Measurements from ENCODE around the gene GTF2IRD1.
"Not testable (repeated sequence)": the region's sequence is repeated elsewhere in the genome, so short reads cannot be mapped to it uniquely, and the experiment has no call there.

The GTF2IRD1 gene

DNA sequence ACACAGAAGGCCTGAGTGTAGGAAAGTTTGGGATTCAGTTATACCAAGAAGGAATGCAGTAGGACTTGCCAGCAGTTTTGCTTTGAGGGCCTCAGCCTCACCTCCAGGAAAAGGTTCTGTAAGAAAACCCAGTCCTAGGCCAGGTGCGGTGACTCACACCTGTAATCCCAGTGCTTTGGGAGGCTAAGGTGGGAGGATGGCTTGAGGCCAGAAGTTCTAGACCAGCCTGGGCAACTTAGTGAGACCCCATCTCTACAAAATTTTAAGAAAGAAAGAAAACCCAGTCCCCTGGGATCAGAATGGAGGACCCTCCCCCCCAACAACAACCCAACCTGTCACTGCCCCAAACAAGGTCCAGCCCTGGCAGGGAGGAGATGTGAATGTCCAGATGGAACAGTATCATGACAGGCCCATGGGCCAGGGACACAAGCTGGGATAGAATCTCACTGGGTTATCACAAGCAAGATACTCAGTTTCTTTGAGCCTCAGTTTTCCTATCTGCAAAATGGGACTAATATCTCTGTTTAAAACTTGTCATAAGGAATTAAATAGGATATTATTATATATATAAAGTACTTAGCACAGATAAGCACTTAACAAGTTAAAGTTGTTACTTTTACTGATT lies 68.7 kb downstream of the GTF2IRD1 start:
- peaks cover 0 to 2% of the 10 kb centered on the region in 2 donors for H3K9me3 ChIP-seq (ENCODE audit: control insufficient read depth in 2 of 2, low read length in 2 of 2)
- peaks cover 12 to 20% of the 10 kb centered on the region in 2 donors for H3K4me1 ChIP-seq (ENCODE audit: control insufficient read depth in 2 of 2, insufficient read depth in 2 of 2, low read length in 2 of 2)
- no peak overlapping the region for H3K9ac ChIP-seq (ENCODE audit: low read depth in 1 of 2, low read length in 2 of 2)
- H3K36me3 ChIP-seq (ENCODE audit: control insufficient read depth in 2 of 2, insufficient read depth in 2 of 2, low read length in 2 of 2): peaks cover 11 to 15% of the 10 kb centered on the region in 2 donors
- H3K27ac ChIP-seq (ENCODE audit: low read depth in 2 of 2, low read length in 2 of 2): no peak overlapping the region
- H3K27me3 ChIP-seq (ENCODE audit: control insufficient read depth in 2 of 2, insufficient read depth in 2 of 2, low read length in 2 of 2): no peaks in the 10 kb centered on the region
- no peak overlapping the region for H3K4me3 ChIP-seq (ENCODE audit: low read length in 2 of 2)

DNA sequence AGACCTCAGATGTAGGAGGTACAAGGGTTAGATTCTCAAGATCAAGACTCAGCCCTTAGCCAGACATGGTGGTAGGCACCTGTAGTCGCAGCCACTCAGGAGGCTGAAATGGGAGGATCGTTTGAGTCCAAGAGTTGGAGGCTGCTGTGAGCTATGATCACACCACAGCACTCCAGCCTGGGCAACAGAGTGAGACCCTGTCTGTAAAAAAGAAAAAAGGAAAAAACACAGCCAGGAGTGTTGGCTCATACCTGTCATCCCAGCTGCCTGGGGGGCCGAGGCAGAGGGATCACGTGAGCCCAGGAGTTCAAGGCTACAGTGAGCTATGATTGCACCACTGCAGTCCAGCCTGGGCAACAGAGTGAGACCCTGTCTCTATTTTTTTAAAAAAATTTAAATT lies 69.3 kb downstream of the GTF2IRD1 start:
- Histone ChIP-seq H3K4me1 (ENCODE audit: control insufficient read depth in 2 of 2, insufficient read depth in 2 of 2, low read length in 2 of 2) (peaks cover 15 to 24% of the 10 kb centered on the region in 2 donors), H3K9me3 (ENCODE audit: control insufficient read depth in 2 of 2, low read length in 2 of 2) (peaks cover 0 to 2% of the 10 kb centered on the region in 2 donors), H3K4me3 (ENCODE audit: low read length in 2 of 2) (no peak overlapping the region), H3K9ac (ENCODE audit: low read depth in 1 of 2, low read length in 2 of 2) (no peak overlapping the region), H3K27ac (ENCODE audit: low read depth in 2 of 2, low read length in 2 of 2) (no peak overlapping the region), H3K36me3 (ENCODE audit: control insufficient read depth in 2 of 2, insufficient read depth in 2 of 2, low read length in 2 of 2) (peaks cover 11 to 15% of the 10 kb centered on the region in 2 donors), H3K27me3 (ENCODE audit: control insufficient read depth in 2 of 2, insufficient read depth in 2 of 2, low read length in 2 of 2) (no peaks in the 10 kb centered on the region)

DNA sequence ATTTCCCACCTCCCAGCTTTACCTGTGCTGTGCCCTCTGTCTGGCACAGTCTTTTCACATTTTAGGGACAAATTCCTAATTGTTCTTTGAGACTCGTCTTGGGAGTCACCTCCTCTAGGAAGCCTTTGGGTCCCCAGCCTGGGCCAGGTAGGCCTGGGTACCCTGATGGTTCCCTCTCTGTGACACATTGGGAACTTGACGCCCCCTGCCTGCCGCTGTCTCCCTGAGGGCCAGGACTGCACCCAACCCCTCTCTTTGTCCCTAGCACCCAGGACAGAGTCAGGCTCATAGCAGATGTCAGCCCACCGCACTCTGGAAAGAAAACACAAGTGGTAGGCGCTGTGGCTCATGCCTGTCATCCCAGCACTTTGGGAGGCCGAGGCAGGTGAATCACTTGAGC lies 71.4 kb downstream of the GTF2IRD1 start:
- Histone ChIP-seq H3K9ac (ENCODE audit: low read depth in 1 of 2, low read length in 2 of 2) (no peak overlapping the region), H3K9me3 (ENCODE audit: control insufficient read depth in 2 of 2, low read length in 2 of 2) (peaks cover 0 to under 1% of the 10 kb centered on the region in 2 donors), H3K27me3 (ENCODE audit: control insufficient read depth in 2 of 2, insufficient read depth in 2 of 2, low read length in 2 of 2) (no peaks in the 10 kb centered on the region), H3K4me3 (ENCODE audit: low read length in 2 of 2) (no peak overlapping the region), H3K27ac (ENCODE audit: low read depth in 2 of 2, low read length in 2 of 2) (no peak overlapping the region), H3K36me3 (ENCODE audit: control insufficient read depth in 2 of 2, insufficient read depth in 2 of 2, low read length in 2 of 2) (peaks cover 3 to 12% of the 10 kb centered on the region in 2 donors), H3K4me1 (ENCODE audit: control insufficient read depth in 2 of 2, insufficient read depth in 2 of 2, low read length in 2 of 2) (peaks cover 18 to 29% of the 10 kb centered on the region in 2 donors)

DNA sequence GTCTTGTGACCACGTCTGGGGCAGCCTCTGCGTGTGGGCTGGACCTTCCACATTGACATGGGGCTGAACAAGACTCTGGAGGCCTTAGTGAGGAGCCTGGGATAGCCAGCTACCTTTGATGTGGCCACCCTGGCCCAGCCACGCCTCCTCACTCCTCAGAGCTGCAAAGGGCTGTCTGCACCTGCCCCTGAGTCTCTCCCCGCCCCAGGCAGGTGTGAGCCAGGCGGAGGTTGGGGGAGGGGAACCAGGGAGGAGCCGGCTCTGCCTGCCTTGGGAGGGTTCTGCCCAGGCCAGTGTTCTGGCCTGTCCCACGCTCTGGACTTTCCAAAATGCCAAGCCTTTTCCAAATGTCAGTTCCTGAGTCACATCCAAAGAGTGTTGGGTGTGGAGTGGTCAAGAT lies 72.2 kb downstream of the GTF2IRD1 start:
- Histone ChIP-seq H3K4me1 (ENCODE audit: control insufficient read depth in 2 of 2, insufficient read depth in 2 of 2, low read length in 2 of 2) (peaks cover 18 to 29% of the 10 kb centered on the region in 2 donors), H3K4me3 (ENCODE audit: low read length in 2 of 2) (no peak overlapping the region), H3K27me3 (ENCODE audit: control insufficient read depth in 2 of 2, insufficient read depth in 2 of 2, low read length in 2 of 2) (no peaks in the 10 kb centered on the region), H3K36me3 (ENCODE audit: control insufficient read depth in 2 of 2, insufficient read depth in 2 of 2, low read length in 2 of 2) (peaks cover 0 to 11% of the 10 kb centered on the region in 2 donors), H3K9me3 (ENCODE audit: control insufficient read depth in 2 of 2, low read length in 2 of 2) (no peaks in the 10 kb centered on the region), H3K9ac (ENCODE audit: low read depth in 1 of 2, low read length in 2 of 2) (peak overlapping the region; percentile 52 to 78), H3K27ac (ENCODE audit: low read depth in 2 of 2, low read length in 2 of 2) (peak overlapping the region; percentile 81 to 91)

DNA sequence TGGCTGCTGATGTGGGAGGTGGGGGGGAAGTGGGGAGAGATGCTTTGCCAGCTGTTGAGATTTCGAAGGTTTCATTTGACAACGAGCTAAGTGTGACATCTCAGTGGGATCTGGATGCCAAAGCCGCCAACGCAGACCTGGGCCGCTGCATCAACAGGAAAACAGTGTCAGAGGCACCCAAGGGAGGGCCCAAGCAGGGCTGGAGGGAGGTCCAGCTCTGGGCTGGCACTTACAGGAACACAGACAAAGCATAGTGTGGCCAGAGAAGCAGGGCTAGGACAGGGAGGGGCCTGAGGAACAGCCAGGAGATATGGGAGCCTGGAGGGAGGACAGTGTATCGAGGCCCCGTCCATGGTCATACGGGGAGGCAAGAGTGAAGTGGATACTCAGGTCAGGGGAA lies 73.1 kb downstream of the GTF2IRD1 start:
- peaks cover 0 to 2% of the 10 kb centered on the region in 2 donors for H3K36me3 ChIP-seq (ENCODE audit: control insufficient read depth in 2 of 2, insufficient read depth in 2 of 2, low read length in 2 of 2)
- no peak overlapping the region for H3K4me3 ChIP-seq (ENCODE audit: low read length in 2 of 2)
- peak overlapping the region; percentile 81 to 91 for H3K27ac ChIP-seq (ENCODE audit: low read depth in 2 of 2, low read length in 2 of 2)
- H3K27me3 ChIP-seq (ENCODE audit: control insufficient read depth in 2 of 2, insufficient read depth in 2 of 2, low read length in 2 of 2): no peaks in the 10 kb centered on the region
- peak overlapping the region in 1 of 2 donors; percentile 78 for H3K9ac ChIP-seq (ENCODE audit: low read depth in 1 of 2, low read length in 2 of 2)
- H3K9me3 ChIP-seq (ENCODE audit: control insufficient read depth in 2 of 2, low read length in 2 of 2): no peaks in the 10 kb centered on the region
- peaks cover 18 to 29% of the 10 kb centered on the region in 2 donors for H3K4me1 ChIP-seq (ENCODE audit: control insufficient read depth in 2 of 2, insufficient read depth in 2 of 2, low read length in 2 of 2)

DNA sequence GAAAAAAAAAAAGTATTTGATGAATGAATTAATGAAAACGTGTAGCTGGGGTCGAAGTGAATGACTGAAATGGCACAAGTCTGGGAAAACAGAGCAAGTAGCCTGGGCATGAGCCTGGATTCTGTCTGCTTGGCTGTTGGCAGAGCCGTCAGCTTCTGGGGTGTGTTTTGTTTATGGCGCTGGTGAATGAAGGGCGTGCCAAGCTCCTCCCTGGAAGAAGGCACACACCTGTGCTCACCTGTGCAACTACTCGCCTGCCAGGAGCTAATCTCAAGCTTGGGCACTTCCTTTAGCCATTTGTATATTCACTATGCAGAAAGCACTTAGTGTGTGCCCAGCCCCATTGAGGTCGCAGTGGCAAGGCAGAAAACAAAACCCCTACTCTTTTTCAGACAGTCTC lies 74.1 kb downstream of the GTF2IRD1 start:
- no peaks in the 10 kb centered on the region for H3K36me3 ChIP-seq (ENCODE audit: control insufficient read depth in 2 of 2, insufficient read depth in 2 of 2, low read length in 2 of 2)

DNA sequence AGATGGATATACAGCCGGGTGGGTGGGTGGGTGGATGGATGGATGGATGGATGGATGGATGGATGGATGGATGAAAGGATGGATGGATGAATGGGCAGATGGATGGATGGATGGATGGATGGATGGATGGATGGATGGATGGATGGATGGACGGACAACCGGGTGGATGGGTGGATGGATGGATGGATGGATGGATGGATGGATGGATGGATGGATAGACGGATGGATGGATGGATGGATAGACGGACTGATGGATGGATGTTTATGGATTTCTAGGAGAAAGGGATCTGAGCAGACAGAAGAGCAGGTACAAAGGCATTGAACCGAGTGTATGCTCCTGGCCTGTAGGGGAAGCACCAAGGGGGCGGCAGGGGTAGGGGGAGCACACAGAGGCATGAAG lies 75.1 kb downstream of the GTF2IRD1 start:
- H3K36me3 ChIP-seq (ENCODE audit: control insufficient read depth in 2 of 2, insufficient read depth in 2 of 2, low read length in 2 of 2); H3K9ac ChIP-seq (ENCODE audit: low read depth in 1 of 2, low read length in 2 of 2); H3K27ac ChIP-seq (ENCODE audit: low read depth in 2 of 2, low read length in 2 of 2); H3K9me3 ChIP-seq (ENCODE audit: control insufficient read depth in 2 of 2, low read length in 2 of 2); H3K4me3 ChIP-seq (ENCODE audit: low read length in 2 of 2); H3K27me3 ChIP-seq (ENCODE audit: control insufficient read depth in 2 of 2, insufficient read depth in 2 of 2, low read length in 2 of 2): not testable (repeated sequence)
- H3K4me1 ChIP-seq (ENCODE audit: control insufficient read depth in 2 of 2, insufficient read depth in 2 of 2, low read length in 2 of 2): peaks cover 18 to 29% of the 10 kb centered on the region in 2 donors

More for the DNA sequence above, 74.1 kb downstream of the GTF2IRD1 start:
- H3K9ac ChIP-seq (ENCODE audit: low read depth in 1 of 2, low read length in 2 of 2): peak overlapping the region; percentile 34 to 44
- no peaks in the 10 kb centered on the region for H3K9me3 ChIP-seq (ENCODE audit: control insufficient read depth in 2 of 2, low read length in 2 of 2)
- no peak overlapping the region for H3K4me3 ChIP-seq (ENCODE audit: low read length in 2 of 2)
- H3K27me3 ChIP-seq (ENCODE audit: control insufficient read depth in 2 of 2, insufficient read depth in 2 of 2, low read length in 2 of 2): no peaks in the 10 kb centered on the region
- peak overlapping the region; percentile 81 to 91 for H3K27ac ChIP-seq (ENCODE audit: low read depth in 2 of 2, low read length in 2 of 2)
- peaks cover 18 to 29% of the 10 kb centered on the region in 2 donors for H3K4me1 ChIP-seq (ENCODE audit: control insufficient read depth in 2 of 2, insufficient read depth in 2 of 2, low read length in 2 of 2)

DNA sequence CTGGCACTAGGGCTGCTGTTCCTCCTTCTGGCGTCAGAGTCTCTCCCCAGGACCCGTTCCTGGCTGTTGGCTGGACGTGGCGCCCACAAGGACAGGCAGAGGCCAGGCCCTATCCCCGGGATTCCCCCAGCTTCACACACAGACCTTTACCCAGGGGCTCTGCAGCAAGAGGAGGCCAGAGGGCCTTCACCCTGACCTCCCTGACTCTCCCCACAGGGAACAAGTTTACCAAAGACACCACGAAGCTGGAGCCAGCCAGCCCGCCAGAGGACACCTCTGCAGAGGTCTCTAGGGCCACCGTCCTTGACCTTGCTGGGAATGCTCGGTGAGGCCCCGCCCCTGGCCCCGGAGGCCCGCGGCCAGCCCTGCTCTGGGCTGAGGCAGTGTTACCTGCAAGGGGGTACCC lies 82.2 kb downstream of the GTF2IRD1 start:
- Histone ChIP-seq H3K4me3 (ENCODE audit: low read length in 2 of 2) (no peak overlapping the region), H3K9me3 (ENCODE audit: control insufficient read depth in 2 of 2, low read length in 2 of 2) (no peaks in the 10 kb centered on the region), H3K27ac (ENCODE audit: low read depth in 2 of 2, low read length in 2 of 2) (no peak overlapping the region), H3K4me1 (ENCODE audit: control insufficient read depth in 2 of 2, insufficient read depth in 2 of 2, low read length in 2 of 2) (no peaks in the 10 kb centered on the region), H3K27me3 (ENCODE audit: control insufficient read depth in 2 of 2, insufficient read depth in 2 of 2, low read length in 2 of 2) (no peaks in the 10 kb centered on the region), H3K9ac (ENCODE audit: low read depth in 1 of 2, low read length in 2 of 2) (no peak overlapping the region), H3K36me3 (ENCODE audit: control insufficient read depth in 2 of 2, insufficient read depth in 2 of 2, low read length in 2 of 2) (peaks cover 0 to 2% of the 10 kb centered on the region in 2 donors)

DNA sequence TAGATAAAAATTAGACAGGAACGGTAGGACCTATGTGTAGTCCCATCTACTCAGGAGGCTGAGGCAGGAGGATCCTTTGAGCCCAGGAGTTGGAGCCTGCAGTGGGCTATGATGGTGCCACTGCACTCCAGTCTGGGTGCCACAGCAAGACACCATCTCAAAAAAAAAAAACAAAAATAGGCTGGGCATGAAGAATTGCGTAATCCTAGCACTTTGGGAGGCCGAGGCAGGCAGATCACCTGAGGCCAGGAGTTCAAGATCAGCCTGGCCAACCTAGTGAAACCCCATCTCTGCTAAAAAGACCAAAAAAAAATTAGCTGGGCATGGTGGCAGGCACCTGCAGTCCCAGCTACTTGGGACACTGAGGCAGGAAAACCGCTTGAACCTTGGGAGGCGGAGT lies 88.2 kb downstream of the GTF2IRD1 start:
- H3K4me1 ChIP-seq (ENCODE audit: control insufficient read depth in 2 of 2, insufficient read depth in 2 of 2, low read length in 2 of 2); H3K4me3 ChIP-seq (ENCODE audit: low read length in 2 of 2); H3K27ac ChIP-seq (ENCODE audit: low read depth in 2 of 2, low read length in 2 of 2); H3K36me3 ChIP-seq (ENCODE audit: control insufficient read depth in 2 of 2, insufficient read depth in 2 of 2, low read length in 2 of 2); H3K9me3 ChIP-seq (ENCODE audit: control insufficient read depth in 2 of 2, low read length in 2 of 2); H3K27me3 ChIP-seq (ENCODE audit: control insufficient read depth in 2 of 2, insufficient read depth in 2 of 2, low read length in 2 of 2); H3K9ac ChIP-seq (ENCODE audit: low read depth in 1 of 2, low read length in 2 of 2): not testable (repeated sequence)

DNA sequence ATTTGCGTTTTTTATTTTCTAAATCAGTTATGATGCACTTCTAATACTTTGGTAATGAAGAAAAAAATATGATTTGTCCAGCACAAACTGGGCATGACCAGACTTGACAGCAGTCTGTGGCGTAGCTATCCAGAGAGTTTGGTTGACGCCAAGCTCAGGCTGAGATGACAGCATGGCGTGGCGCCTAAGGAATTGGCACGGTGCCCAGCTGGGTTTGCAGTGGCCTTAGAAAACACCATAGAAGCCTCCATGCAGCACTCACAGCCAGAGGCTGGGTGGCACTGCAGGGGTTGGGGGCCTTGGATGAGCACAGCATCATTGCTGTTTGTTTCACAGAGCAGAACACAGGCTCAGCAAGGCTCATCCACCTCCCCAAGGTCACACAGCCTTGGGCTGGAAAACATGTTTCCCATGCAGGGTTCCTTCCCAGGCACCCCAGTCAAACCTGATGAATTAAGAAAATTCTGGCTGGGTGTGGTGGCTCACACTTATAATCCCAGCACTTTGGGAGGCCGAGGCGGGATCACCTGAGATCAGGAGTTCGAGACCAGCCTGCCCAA lies 88.9 kb downstream of the GTF2IRD1 start:
- no peak overlapping the region for H3K4me3 ChIP-seq (ENCODE audit: low read length in 2 of 2)
- no peaks in the 10 kb centered on the region for H3K9me3 ChIP-seq (ENCODE audit: control insufficient read depth in 2 of 2, low read length in 2 of 2)
- H3K36me3 ChIP-seq (ENCODE audit: control insufficient read depth in 2 of 2, insufficient read depth in 2 of 2, low read length in 2 of 2): peaks cover 3 to 4% of the 10 kb centered on the region in 2 donors
- no peak overlapping the region for H3K9ac ChIP-seq (ENCODE audit: low read depth in 1 of 2, low read length in 2 of 2)
- peaks cover 4 to 8% of the 10 kb centered on the region in 2 donors for H3K4me1 ChIP-seq (ENCODE audit: control insufficient read depth in 2 of 2, insufficient read depth in 2 of 2, low read length in 2 of 2)
- H3K27ac ChIP-seq (ENCODE audit: low read depth in 2 of 2, low read length in 2 of 2): no peak overlapping the region
- H3K27me3 ChIP-seq (ENCODE audit: control insufficient read depth in 2 of 2, insufficient read depth in 2 of 2, low read length in 2 of 2): no peaks in the 10 kb centered on the region
